Lower leg skin (tissue), 4 donors: ENCODE measurements around the gene MAP1LC3B2. TPM values are rescaled to one million over a fixed set of nuclear protein-coding genes. Genes with fewer than 3 reads are reported as not detected.

ENCODE experiments used
- DNase-seq, 2 donors: peaks; one replicate each; pipeline ENCODE4 v3.0.0-alpha.2; 2019; ENCODE audit warnings: low spot score in 2 of 2
- H3K4me3 ChIP-seq: fragments of 200-600 bp; sonication (generic); 2 replicates; pipeline ENCODE4 v1.5.1; 2017; ENCODE audit warnings: mild to moderate bottlenecking, low read depth; ENCODE audit not compliant: poor library complexity, severe bottlenecking
- POLR2A ChIP-seq, 2 donors: fragments of 450-650 bp; IDR thresholded peaks; one replicate each; pipeline ENCODE4 v1.6.1; 2016 to 2017; ENCODE audit warnings: antibody characterized with exemption in 2 of 2, mild to moderate bottlenecking in 1 of 2, moderate library complexity in 1 of 2
- WGBS, 2 donors: methylation state at CpG; one replicate each; pipeline ENCODE4 v1.1.5; 2018; 5-methylcytosine and 5-hydroxymethylcytosine counted together
- intact Hi-C: fragments of 100-400 bp; cut with DNase I; formaldehyde crosslinking; loops from one replicate; pipeline ENCODE4 v1.15.0; 2023; ENCODE audit warnings: low total_unique reads
- total RNA-seq, 4 donors: library from RNA; depleted of rRNA; stranded (reverse); fragments of >200 nt; gene quantifications; one replicate each; pipeline ENCODE4 v1.1.0, GENCODE V29; 2016
- TF ChIP-seq, protein P1 (sequence below), 3 donors: fragments of 450-650 bp; IDR thresholded peaks; one replicate each; pipeline ENCODE4 v1.5.1; 2016; ENCODE audit warnings: antibody characterized with exemption in 3 of 3, mild to moderate bottlenecking in 3 of 3, moderate library complexity in 2 of 3

The MAP1LC3B2 gene
- total RNA-seq, 4 donors from 2014 or later, result 2.1 to 2.5 (median 2.3) TPM; not detected in 1

DNA sequence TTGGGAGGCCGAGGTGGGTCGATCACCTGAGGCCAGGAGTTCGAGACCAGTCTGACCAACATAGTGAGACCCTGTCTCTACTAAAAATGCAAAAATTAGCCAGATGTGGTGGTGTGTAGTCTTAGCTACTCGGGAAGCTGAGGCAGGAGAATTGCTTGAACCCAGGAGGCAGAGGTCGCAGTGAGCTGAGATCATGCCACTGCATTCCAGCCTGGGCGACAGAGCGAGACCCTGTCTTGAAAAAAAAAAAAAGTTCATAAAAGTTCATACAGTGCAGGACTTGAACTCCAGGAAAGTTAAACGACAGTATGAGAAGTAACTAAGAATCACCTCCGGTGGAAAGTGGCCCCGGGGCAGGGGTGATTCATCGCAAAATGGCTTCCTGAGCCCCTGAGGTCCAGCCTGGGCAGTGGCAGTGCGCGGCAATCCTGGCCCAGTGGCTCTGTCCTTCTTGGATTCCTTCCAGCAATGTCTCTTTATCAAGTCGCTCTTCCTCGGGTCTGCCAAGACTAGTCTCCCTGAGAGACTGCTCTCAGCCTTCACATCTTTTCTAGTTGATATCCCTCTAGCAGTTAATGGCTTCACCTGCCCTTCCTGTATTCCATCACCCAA is 16.7 kb upstream of the MAP1LC3B2 start:
- 62 to 68% methylated on average over 15 of the region's 15 CpGs for WGBS, 2 donors
- no peak overlapping the region for H3K4me3 ChIP-seq
- intact Hi-C loops, result no loop called here
- TF ChIP-seq, protein P1, sequence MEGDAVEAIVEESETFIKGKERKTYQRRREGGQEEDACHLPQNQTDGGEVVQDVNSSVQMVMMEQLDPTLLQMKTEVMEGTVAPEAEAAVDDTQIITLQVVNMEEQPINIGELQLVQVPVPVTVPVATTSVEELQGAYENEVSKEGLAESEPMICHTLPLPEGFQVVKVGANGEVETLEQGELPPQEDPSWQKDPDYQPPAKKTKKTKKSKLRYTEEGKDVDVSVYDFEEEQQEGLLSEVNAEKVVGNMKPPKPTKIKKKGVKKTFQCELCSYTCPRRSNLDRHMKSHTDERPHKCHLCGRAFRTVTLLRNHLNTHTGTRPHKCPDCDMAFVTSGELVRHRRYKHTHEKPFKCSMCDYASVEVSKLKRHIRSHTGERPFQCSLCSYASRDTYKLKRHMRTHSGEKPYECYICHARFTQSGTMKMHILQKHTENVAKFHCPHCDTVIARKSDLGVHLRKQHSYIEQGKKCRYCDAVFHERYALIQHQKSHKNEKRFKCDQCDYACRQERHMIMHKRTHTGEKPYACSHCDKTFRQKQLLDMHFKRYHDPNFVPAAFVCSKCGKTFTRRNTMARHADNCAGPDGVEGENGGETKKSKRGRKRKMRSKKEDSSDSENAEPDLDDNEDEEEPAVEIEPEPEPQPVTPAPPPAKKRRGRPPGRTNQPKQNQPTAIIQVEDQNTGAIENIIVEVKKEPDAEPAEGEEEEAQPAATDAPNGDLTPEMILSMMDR (IDR thresholded peaks at IDR 0.05), result no peak
- no peak for TF ChIP-seq POLR2A (IDR thresholded peaks at IDR 0.05)
- no peak for DNase-seq

DNA sequence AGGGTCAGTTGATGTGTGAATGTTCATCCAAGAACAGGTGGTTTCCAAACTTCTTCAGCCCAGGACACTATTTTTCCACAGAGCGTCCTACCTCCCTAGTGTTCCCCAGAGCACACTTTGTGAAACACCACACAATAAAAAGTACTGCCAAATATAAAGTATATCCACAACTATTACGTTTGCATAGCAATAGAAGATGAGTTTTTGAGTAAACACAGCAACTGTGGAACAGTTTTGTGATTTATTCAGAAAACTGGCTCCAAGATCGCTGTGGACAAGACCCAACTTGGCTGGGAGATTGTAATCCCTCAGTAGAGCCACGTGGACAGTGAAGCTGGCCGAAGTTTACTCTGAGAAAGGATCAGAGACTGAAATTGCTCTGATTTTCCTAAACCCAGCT is 14.5 kb upstream of the MAP1LC3B2 start:
- TF ChIP-seq, protein P1 (IDR thresholded peaks at IDR 0.05), result no peak
- TF ChIP-seq POLR2A (IDR thresholded peaks at IDR 0.05), result no peak
- H3K4me3 ChIP-seq, result no peak overlapping the region
- 27 to 31% methylated on average over 5 of the region's 5 CpGs for WGBS, 2 donors
- intact Hi-C loops, result no loop called here
- DNase-seq, result peak in 1 of 2 donors; percentile 64

DNA sequence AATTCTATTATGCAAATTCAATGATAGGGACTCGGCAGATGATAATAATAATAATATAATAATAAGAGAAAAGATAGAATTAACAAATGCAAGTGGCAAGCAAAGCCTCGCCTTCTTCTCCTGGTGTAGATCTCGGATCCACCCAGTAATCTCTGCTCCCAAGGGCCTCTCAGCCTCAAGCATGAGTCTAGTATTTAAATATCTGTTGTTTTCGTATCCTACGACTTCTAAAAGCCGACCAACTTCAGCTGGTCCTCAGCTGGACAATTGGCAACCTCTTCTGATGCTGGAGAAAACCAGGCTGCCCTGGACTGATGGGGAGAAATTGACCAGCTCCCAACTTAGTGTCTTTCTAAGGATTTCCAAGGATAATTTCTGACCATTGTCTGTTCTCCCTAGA is 14.0 kb upstream of the MAP1LC3B2 start:
- 51 to 56% methylated on average over 6 of the region's 6 CpGs for WGBS, 2 donors
- no peak for DNase-seq
- no peak overlapping the region for H3K4me3 ChIP-seq
- intact Hi-C loops, result no loop called here
- TF ChIP-seq POLR2A (IDR thresholded peaks at IDR 0.05), result no peak
- TF ChIP-seq, protein P1 (IDR thresholded peaks at IDR 0.05), result no peak

DNA sequence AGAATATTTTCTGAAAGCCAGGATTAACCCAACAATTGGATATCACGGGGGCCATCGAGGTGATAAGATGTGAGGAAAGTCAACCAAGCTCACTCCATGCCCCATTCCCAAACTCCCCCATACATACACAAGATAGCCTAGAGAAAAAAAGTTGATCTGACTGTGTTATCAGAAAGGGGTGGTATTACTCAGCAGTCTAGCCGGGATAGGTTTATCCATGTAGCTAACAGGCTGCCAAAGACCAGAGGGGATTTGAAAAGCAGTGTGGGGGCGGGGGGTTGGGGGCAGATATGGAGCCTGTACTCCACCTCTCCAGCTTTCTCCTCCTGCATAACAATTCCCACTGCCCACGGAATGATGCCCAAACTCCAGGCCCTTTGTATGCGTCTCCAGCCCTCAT is 13.2 kb upstream of the MAP1LC3B2 start:
- DNase-seq, result no peak
- 87 to 92% methylated on average over 6 of the region's 6 CpGs for WGBS, 2 donors
- H3K4me3 ChIP-seq, result no peak overlapping the region
- intact Hi-C loops, result no loop called here
- TF ChIP-seq, protein P1 (IDR thresholded peaks at IDR 0.05), result no peak

DNA sequence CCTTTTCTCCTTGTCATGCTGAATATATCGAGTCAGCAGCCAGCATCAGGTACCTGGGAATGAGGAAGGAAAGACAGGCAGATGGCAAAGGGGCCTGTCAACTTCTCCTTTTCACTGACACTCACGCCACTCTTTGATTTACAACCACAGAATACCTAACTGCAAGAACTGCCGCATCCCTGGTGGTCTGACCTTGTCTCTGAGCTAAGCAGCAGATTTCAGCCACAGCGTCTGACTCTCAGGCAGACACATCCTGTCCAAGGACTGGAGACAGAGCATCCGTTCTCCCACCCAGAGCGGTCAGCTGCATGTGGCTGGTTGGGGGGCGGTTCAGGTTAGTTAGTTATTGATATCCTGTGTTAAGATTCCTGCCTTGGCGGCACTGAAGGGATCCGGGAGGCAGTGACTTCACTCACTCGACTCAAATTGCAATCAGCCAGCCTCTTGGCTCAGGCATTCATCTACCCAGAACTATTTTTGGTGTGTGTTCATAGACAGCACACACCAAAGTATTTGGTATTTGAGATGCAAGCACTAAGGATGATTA is 11.2 kb upstream of the MAP1LC3B2 start:
- TF ChIP-seq POLR2A (IDR thresholded peaks at IDR 0.05), result no peak
- TF ChIP-seq, protein P1 (IDR thresholded peaks at IDR 0.05), result no peak

DNA sequence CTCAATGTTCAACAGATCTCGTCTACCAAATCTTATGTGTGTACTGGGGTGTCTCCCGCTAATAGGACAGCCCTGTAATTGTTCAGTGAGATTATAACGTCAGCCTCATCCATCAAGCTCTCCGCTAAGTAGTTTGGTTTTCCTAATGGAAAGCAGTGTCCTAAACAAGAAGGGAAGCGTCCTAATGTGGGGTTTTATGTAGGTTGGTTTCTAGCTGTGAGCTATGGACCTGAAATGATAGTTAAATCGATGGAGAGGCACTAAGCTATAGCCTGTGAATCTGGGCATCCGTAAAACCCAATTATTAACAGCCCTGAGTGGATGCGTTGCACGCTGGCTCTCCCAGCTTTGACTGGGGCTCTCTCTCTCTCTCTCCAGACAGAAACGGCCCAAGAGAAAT is 9.2 kb upstream of the MAP1LC3B2 start:
- TF ChIP-seq, protein P1 (IDR thresholded peaks at IDR 0.05), result no peak
- TF ChIP-seq POLR2A (IDR thresholded peaks at IDR 0.05), result no peak
- DNase-seq, result no peak
- WGBS, 2 donors, result 89 to 93% methylated on average over 10 of the region's 10 CpGs
- intact Hi-C loops, result loop anchor here (10.0 kb wide), 1 partner anchor 585 kb away; no protein-coding TSS in a partner anchor
- H3K4me3 ChIP-seq, result no peak overlapping the region

More for the DNA sequence above, 11.2 kb upstream of the MAP1LC3B2 start:
- intact Hi-C loops, result no loop called here
- no peak for DNase-seq
- no peak overlapping the region for H3K4me3 ChIP-seq
- WGBS, 2 donors, result 54 to 60% methylated on average over 10 of the region's 10 CpGs
